NT2/D1 (cell line): Measurements from ENCODE around the gene TAX1BP1.

Experiments
- YY1 ChIP-seq: IDR thresholded peaks from 2 replicates; pipeline ENCODE4 v1.6.1; 2011; ENCODE audit not compliant: insufficient read length, insufficient read depth
- ZNF274 ChIP-seq: IDR thresholded peaks from 2 replicates; pipeline ENCODE4 v1.6.1; 2011; ENCODE audit warnings: mild to moderate bottlenecking, low read depth, low read length

GRCh38 chr7:27714831-27715444 lies 25.0 kb upstream of the TAX1BP1 start:
- TF ChIP-seq YY1 = no peak
- TF ChIP-seq ZNF274 = no peak
